ENCODE results near the gene FNIP2. TPM values are rescaled to one million over a fixed set of nuclear protein-coding genes. Genes with fewer than 3 reads are reported as not detected.
"Not testable (repeated sequence)": the region's sequence is repeated elsewhere in the genome, so short reads cannot be mapped to it uniquely, and the experiment has no call there.

FNIP2 gene
- total RNA-seq, 2 donors from 2014 or later: 8.6 to 11.5 TPM

DNA sequence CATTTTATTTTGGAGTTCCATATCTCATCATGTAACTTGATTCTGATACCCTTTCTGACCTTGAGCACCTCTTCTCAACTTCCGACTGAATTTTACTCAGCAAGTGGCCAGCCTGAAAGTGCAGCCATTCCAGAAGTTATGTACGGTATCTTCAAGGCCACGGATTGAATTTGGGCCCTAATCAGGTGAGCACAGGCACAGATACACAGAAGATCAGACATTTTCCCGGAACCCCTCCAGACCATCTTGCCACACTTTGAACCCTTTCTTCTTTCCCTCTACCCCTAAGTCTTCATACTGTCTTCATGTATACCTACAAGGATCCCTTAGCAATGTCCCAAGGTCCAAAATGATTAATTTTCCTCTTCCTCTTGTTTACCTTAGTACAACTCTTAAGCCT is 108.2 kb downstream of the FNIP2 start:
- H3K36me3 ChIP-seq (ENCODE audit: control insufficient read depth, insufficient read depth, low read length): no peaks in the 10 kb centered on the region
- Mint-ChIP-seq H3K9me3 (peaks cover 17% of the 10 kb centered on the region), H3K27me3 (ENCODE audit: insufficient read depth) (no peaks in the 10 kb centered on the region), H3K36me3 (ENCODE audit: low read depth) (peaks cover 15% of the 10 kb centered on the region), H3K27ac (no peak overlapping the region), H3K4me3 (no peak overlapping the region), H3K4me1 (peaks cover 5% of the 10 kb centered on the region)
- H3K27ac ChIP-seq (ENCODE audit: low read depth, low read length): no peak overlapping the region
- no peaks in the 10 kb centered on the region for H3K27me3 ChIP-seq (ENCODE audit: control insufficient read depth, insufficient read depth, low read length, poor library complexity, severe bottlenecking)
- no peaks in the 10 kb centered on the region for H3K9me3 ChIP-seq (ENCODE audit: control insufficient read depth, low read length)
- no peak for DNase-seq
- H3K4me3 ChIP-seq (ENCODE audit: low read length): no peak overlapping the region
- 92 to 94% methylated on average over 3 to 4 of the region's 4 CpGs for WGBS, 2 experiments (ENCODE audit: insufficient coverage in 1 of 2, insufficient read length in 1 of 2)
- TF ChIP-seq, protein P1, sequence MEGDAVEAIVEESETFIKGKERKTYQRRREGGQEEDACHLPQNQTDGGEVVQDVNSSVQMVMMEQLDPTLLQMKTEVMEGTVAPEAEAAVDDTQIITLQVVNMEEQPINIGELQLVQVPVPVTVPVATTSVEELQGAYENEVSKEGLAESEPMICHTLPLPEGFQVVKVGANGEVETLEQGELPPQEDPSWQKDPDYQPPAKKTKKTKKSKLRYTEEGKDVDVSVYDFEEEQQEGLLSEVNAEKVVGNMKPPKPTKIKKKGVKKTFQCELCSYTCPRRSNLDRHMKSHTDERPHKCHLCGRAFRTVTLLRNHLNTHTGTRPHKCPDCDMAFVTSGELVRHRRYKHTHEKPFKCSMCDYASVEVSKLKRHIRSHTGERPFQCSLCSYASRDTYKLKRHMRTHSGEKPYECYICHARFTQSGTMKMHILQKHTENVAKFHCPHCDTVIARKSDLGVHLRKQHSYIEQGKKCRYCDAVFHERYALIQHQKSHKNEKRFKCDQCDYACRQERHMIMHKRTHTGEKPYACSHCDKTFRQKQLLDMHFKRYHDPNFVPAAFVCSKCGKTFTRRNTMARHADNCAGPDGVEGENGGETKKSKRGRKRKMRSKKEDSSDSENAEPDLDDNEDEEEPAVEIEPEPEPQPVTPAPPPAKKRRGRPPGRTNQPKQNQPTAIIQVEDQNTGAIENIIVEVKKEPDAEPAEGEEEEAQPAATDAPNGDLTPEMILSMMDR (conservative IDR thresholded peaks at IDR 0.05): no peak
- no peak overlapping the region for H3K9ac ChIP-seq (ENCODE audit: extremely low read depth, low read length, poor library complexity, severe bottlenecking)
- no peaks in the 10 kb centered on the region for H3K4me1 ChIP-seq (ENCODE audit: control insufficient read depth, insufficient read depth, low read length)

DNA sequence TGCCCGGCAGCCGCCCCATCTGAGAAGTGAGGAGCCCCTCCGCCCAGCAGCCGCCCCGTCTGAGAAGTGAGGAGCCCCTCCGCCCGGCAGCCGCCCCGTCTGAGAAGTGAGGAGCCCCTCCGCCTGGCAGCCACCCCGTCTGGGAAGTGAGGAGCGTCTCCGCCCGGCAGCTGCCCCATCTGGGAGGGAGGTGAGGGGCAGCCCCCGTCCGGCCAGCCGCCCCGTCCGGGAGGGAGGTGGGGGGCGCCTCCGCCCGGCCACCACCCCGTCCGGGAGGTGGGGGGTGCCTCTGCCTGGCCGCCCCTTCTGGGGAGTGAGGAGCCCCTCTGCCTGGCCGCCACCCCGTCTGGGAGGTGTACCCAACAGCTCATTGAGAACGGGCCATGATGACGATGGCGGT is 113.3 kb downstream of the FNIP2 start:
- not testable (repeated sequence) for H3K27me3 ChIP-seq (ENCODE audit: control insufficient read depth, insufficient read depth, low read length, poor library complexity, severe bottlenecking); H3K4me3 Mint-ChIP-seq; DNase-seq; H3K4me1 ChIP-seq (ENCODE audit: control insufficient read depth, insufficient read depth, low read length); H3K9ac ChIP-seq (ENCODE audit: extremely low read depth, low read length, poor library complexity, severe bottlenecking); H3K27ac Mint-ChIP-seq; H3K27ac ChIP-seq (ENCODE audit: low read depth, low read length); H3K4me1 Mint-ChIP-seq; H3K27me3 Mint-ChIP-seq (ENCODE audit: insufficient read depth); H3K36me3 ChIP-seq (ENCODE audit: control insufficient read depth, insufficient read depth, low read length); H3K9me3 ChIP-seq (ENCODE audit: control insufficient read depth, low read length); H3K4me3 ChIP-seq (ENCODE audit: low read length)
- Mint-ChIP-seq H3K9me3 (peaks cover 28% of the 10 kb centered on the region), H3K36me3 (ENCODE audit: low read depth) (peaks cover 25% of the 10 kb centered on the region)
- WGBS, 2 experiments (ENCODE audit: insufficient coverage in 1 of 2, insufficient read length in 1 of 2): 96 to 98% methylated on average over 4 to 26 of the region's 30 CpGs

DNA sequence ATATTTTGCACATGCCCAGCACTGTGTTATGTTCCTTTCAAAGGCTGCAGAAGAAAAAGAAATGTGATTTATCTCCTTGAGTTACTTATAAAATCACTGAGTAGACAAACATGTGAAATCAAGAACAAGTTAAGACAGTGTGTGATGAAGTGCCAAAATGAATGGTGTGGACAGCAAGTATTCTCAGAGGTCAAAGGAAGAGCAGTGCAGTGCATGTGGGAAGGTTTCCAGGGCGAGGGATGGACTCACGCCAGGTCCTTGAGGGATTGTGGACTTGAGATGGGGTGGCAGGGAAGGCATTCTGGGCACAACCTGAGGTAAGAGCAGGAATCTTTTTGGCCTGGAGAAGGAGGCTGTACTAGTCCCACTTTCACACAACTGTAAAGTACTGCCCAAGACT is 115.5 kb downstream of the FNIP2 start:
- no peaks in the 10 kb centered on the region for H3K9me3 ChIP-seq (ENCODE audit: control insufficient read depth, low read length)

More for the DNA sequence above, 115.5 kb downstream of the FNIP2 start:
- no peak overlapping the region for H3K27ac ChIP-seq (ENCODE audit: low read depth, low read length)
- Mint-ChIP-seq H3K27me3 (ENCODE audit: insufficient read depth) (no peaks in the 10 kb centered on the region), H3K36me3 (ENCODE audit: low read depth) (peaks cover 25% of the 10 kb centered on the region), H3K27ac (no peak overlapping the region), H3K9me3 (peaks cover 26% of the 10 kb centered on the region), H3K4me3 (no peak overlapping the region), H3K4me1 (no peaks in the 10 kb centered on the region)
- no peaks in the 10 kb centered on the region for H3K27me3 ChIP-seq (ENCODE audit: control insufficient read depth, insufficient read depth, low read length, poor library complexity, severe bottlenecking)
- H3K36me3 ChIP-seq (ENCODE audit: control insufficient read depth, insufficient read depth, low read length): no peaks in the 10 kb centered on the region
- DNase-seq: no peak
- no peak overlapping the region for H3K9ac ChIP-seq (ENCODE audit: extremely low read depth, low read length, poor library complexity, severe bottlenecking)
- H3K4me1 ChIP-seq (ENCODE audit: control insufficient read depth, insufficient read depth, low read length): no peaks in the 10 kb centered on the region
- WGBS, 2 experiments (ENCODE audit: insufficient coverage in 1 of 2, insufficient read length in 1 of 2): 86 to 93% methylated on average over 2 of the region's 2 CpGs
- H3K4me3 ChIP-seq (ENCODE audit: low read length): no peak overlapping the region
- TF ChIP-seq, protein P1 (conservative IDR thresholded peaks at IDR 0.05): no peak

Measured in endodermal cell (in vitro differentiated cells).